Left renal pelvis (tissue), 4 donors: ENCODE measurements around the gene MITD1. TPM values are rescaled to one million over a fixed set of nuclear protein-coding genes. Genes with fewer than 3 reads are reported as not detected.
"Not testable (repeated sequence)": the region's sequence is repeated elsewhere in the genome, so short reads cannot be mapped to it uniquely, and the experiment has no call there.

ENCODE experiments used
- DNase-seq, 4 donors: peaks; one replicate each; pipeline ENCODE4 v3.0.0-alpha.2; 2013; ENCODE audit warnings: low read depth in 4 of 4, low spot score in 3 of 4
- polyA plus RNA-seq, 4 donors: library from polyadenylated mRNA; unstranded; fragments of 120-200 nt; gene quantifications; one replicate each; pipeline ENCODE4 v1.2.1, GENCODE V29; 2013; ENCODE audit not compliant: insufficient read length in 4 of 4

Gene MITD1
- 10 to 100 TPM; 39.8 to 54.3 (median 51.6) TPM for polyA plus RNA-seq

DNA sequence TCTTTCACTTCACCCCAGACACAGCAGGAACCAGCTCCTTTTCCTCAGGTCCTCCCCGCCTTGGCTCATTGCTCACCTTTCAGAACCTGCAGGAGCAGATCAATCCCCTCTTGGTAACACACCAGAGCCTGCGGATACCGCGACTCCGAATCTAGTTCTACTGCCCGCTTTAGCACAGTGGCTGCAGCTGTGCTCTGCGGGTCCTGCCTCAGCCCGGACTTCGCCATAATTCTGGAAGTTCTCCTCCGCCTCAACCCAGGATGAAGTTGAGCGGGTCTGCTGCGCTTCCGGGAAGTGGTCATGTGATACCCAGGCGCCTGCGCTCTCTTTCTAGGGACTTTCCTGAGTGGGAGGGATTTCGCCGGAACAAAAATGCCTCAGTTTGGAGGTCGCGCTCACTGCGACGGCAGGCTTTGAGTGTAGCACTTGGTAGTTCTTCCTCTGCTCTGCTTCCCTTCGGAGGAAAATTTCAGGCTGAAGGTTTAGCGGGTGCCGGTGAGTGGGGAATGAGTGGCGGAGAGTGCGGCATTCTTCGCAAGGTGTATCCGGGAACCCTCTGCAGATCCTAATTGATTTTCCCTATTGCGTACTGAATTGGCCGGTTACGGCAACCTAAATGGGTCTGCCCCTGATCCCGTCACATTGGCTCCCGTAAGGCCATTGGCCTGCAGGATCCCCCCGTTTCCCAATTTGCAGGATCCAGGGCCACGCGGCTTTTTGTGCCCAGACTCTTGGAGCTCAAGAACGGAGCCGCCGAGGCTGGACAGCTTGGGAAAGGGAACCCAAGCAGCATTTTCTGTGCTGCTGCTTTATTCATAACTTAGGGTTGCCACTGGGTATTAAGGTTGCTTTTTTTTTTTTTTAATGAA, at the start of gene MITD1, which contains the start of gene MRPL30:
Gene MITD1 (minus strand): TSS at position 304 of the 869 bp plus-strand sequence. CDS start 77 bp downstream, at position 227.
Gene MRPL30 (plus strand): TSS at position 430 of the 869 bp plus-strand sequence. CDS start 5,020 bp downstream, outside the sequence.
- DNase-seq: peak; percentile 91 to 95 (median 93)

- DNase-seq: no peak
These were observed 37.2 kb upstream of the MITD1 start for GRCh38 chr2:99217929-99218501.

DNA sequence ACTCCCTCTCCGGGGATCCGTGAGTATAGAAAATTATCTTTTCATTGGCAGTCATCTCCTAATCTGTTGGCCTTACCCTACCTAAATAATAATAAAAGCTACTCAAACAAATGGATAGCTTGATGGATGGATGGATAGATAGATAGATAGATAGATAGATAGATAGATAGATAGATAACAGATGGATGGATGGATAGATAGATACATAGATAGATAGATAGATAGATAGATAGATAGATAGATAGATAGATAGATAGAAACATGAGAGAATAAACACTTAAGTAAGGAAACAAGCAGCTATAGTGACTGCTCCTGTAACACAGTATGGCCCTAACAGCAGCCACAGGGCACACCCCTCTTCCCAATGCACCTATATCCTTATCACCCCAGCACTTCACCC, 35.2 kb upstream of the MITD1 start:
- DNase-seq: no peak

GRCh38 chr2:99205491-99205890, 24.6 kb upstream of the MITD1 start:
- DNase-seq: no peak

- no peak for DNase-seq
These were observed 21.3 kb upstream of the MITD1 start for GRCh38 chr2:99201959-99202678.

GRCh38 chr2:99200076-99200800, 19.4 kb upstream of the MITD1 start:
- DNase-seq: no peak

GRCh38 chr2:99198103-99198841, 17.4 kb upstream of the MITD1 start:
- DNase-seq: no peak

DNA sequence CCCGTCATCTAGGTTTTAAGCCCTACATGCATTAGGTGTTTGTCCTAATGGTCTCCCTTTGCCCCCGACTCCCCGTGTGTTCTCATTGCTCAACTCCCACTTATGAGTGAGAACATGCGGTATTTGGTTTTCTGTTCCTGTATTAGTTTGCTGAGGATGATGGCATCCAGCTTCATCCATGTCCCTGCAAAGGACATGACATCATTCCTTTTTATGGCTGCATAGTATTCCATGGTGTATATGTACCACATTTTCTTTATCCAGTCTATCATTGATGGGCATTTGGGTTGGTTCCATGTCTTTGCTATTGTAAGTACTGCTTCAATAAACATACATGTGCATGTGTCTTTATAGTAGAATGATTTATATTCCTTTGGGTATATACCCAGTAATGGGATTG, 11.5 kb upstream of the MITD1 start:
- not testable (repeated sequence) for DNase-seq

GRCh38 chr2:99190548-99190947, 9.7 kb upstream of the MITD1 start:
- no peak for DNase-seq

DNA sequence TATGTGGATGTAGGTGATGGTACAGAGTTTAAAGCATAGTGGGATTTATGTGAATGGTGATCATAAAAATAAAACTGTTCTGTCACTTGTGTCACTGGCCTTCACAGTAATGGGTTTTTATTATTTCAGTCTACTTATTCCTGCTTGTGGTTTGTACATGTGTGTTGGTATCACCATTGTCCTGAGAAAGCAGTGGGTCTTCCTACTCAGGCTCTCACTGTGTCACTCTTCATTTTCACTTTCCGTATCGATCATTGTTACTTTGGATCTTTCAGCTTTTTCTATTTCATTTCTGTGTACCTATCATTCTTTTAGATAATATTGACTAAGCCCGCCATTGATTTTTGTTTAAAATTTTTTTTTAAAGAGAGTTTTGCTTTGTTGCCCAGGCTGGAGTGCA, 7.5 kb upstream of the MITD1 start:
- DNase-seq: no peak

GRCh38 chr2:99187011-99187410, 6.2 kb upstream of the MITD1 start:
- no peak for DNase-seq

DNA sequence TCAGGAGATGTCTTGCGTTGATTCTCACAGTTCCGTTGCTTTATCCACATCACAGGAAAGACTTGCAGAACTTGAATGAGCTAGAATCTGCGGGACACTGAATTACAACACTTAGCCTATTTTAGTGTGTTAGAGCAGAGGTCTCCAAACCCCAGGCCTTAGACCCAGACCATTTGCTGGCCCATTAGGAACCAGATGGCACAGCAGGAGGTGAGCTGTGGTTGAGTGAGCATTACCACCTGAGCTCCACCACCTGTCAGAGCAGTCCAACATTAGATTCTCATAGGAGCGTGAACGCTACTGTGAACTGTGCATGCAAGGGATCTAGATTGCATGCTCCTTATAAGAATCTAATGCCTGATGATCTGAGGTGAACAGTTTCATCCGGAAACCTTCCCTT, 4.0 kb upstream of the MITD1 start:
- no peak for DNase-seq

GRCh38 chr2:99183025-99183424, 2.2 kb upstream of the MITD1 start:
- no peak for DNase-seq

DNA sequence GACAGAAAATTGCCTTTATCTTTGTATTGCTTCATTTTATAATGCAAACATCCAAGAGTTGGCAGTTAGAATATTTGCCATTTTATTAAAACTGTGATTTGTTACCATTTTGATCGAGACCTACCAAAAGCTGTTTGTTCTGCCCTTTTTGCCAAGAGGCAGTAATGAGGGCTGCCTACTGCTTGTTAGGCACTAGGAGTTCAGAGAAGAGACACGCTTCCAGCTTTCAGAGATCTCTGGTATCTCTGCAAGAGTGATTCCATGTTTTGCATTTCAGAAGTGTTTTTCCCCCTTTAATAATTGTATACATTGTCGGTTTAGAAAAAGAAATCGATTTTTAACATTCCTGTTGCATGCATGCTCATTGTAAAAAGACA, 754 bp upstream of the MITD1 start:
- DNase-seq: no peak

DNA sequence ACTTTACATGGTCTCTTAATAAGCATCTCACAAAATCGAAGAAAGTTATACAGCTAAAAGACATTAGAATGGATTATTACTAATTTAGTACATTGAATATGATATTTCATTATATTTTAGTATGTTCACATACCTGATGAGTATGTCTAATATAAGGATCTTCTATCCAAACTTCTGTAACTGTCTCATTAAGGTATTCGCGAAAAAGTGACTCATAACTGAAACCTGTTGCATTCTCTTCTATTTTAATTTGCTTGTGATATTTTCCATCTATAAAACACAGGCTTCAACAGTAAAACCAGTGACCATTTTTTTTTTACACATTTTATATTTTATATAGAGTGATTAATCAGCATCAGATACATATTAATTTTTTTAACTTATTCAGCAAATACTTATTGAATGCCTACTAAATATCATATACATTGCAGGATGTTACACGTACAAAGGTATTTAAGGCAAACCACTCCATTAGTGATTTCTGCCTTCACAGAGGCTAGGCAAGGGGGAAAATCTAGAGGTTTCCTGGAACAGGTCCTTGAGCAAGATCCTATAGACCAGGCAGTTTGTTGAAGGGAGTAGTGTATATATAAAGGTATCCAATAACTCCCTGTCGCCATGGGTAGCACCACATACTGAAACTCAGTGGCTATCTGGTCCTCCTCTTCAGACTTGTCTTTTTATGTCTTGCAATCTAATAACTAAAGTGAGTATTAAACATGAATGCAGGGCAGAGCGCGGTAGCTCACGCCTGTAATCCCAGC, 9.3 kb downstream of the MITD1 start:
- DNase-seq: no peak

- no peak for DNase-seq
These were observed 11.3 kb downstream of the MITD1 start for GRCh38 chr2:99169534-99169933.

- DNase-seq: no peak
These were observed 14.6 kb downstream of the MITD1 start for GRCh38 chr2:99166218-99166617.

DNA sequence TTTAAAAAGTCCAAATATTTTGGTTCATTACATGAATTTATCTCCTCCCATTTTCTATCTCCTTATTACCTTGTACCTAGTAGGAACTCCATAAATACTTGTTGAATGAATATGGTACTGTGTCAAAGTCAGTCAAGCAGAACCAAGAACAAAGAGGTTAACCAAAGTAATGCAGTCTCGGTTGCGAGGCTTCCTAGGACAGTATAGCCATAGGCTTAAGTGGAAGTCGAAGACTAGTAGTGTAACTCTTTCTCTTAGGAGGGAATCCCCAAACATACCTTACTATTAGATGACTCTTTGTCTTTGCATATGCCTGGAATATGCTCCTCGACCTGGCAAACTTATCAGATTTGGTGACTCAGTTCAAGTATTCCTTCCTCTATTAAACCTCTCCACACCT, 21.3 kb downstream of the MITD1 start:
- DNase-seq: no peak

DNA sequence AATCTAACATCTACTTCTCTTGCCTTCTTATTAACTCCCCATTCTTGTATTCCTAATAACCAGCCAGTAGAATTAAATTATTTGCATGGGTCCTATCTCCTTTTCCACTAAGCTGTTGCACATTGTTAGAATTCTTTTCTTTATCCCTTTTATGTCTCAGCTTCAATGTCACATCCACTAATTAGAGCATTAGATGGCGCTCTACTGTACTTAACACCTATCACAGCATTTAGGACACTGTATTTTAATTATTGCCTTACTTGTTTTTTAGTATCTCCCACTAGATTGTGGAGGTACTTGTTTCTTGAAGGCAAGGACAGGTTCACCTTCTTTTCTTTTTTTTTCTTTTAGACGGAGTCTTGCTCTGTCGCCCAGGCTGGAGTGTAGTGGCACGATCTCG, 22.3 kb downstream of the MITD1 start:
- DNase-seq: no peak
